ENCODE measurements around the gene GTF2A1. TPM values are rescaled to one million over a fixed set of nuclear protein-coding genes. Genes with fewer than 3 reads are reported as not detected.

Gene GTF2A1
- total RNA-seq, 1 donor from 2014 or later, result 63.1 TPM

DNA sequence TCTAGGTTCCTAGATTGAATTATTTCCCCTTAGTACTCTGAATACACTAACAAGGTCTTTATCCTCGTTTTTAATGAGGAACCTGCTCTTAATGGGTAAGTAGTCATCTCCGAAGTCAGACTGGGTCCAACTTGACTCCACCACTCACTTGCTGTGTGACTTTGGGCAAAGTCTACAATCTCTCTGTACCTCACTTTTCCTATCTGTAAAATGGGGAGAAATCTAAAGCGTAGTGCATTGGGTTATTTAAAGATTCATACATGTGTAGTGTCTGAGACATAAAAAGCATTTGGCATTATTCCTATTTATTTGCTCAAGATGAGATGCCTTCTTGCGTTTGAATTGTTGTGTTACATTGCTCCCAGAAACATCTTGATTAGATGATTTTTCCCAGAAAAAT lies 51.5 kb downstream of the GTF2A1 start:
- H3K27ac ChIP-seq, result no peak overlapping the region

DNA sequence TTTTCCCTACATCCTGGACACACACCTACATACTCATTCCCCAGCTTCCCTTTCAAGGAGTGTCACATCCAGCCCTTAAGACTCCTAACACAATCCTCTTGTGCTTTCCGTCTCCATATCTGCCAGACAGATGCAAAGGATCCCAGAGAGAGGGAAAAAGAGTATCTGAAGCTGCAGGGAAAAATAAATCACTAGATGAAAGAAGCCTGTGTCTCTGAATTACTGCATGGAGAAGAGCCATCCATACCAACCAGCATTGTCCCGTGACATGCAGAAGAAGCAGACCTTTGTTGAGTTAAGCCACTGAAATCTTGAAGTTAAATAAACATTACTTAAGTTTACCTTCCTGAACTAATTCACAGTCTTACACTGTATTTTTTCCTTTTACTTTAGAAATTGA lies 54.6 kb downstream of the GTF2A1 start:
- Histone ChIP-seq H3K9me3 (ENCODE audit: low read depth) (no peaks in the 10 kb centered on the region), H4K20me1 (ENCODE audit: low read depth) (no peaks in the 10 kb centered on the region), H3K79me2 (ENCODE audit: low read depth) (no peaks in the 10 kb centered on the region), H3F3A (ENCODE audit: low read depth) (peaks cover 3% of the 10 kb centered on the region), H3K4me2 (no peak overlapping the region), H3K27ac (no peak overlapping the region), H3K4me3 (no peak overlapping the region), H3K36me3 (no peaks in the 10 kb centered on the region), H3K9ac (no peak overlapping the region), H3K27me3 (no peaks in the 10 kb centered on the region), H2AFZ (replicated peaks) (no peak overlapping the region), H3K4me1 (peaks cover 4% of the 10 kb centered on the region)
- no peak for DNase-seq (ENCODE audit: low spot score)
- no peak overlapping the region for H3K4me3 Mint-ChIP-seq
- H3K9me3 Mint-ChIP-seq, result no peaks in the 10 kb centered on the region
- peaks cover 9% of the 10 kb centered on the region for H3K4me1 Mint-ChIP-seq
- no peak overlapping the region for H3K27ac Mint-ChIP-seq
- H3K36me3 Mint-ChIP-seq, result no peaks in the 10 kb centered on the region
- TF ChIP-seq EZH2 (IDR thresholded peaks at IDR 0.05) (no peak), EZH2phosphoT487 (IDR thresholded peaks at IDR 0.05) (no peak)
- TF ChIP-seq, protein P1, sequence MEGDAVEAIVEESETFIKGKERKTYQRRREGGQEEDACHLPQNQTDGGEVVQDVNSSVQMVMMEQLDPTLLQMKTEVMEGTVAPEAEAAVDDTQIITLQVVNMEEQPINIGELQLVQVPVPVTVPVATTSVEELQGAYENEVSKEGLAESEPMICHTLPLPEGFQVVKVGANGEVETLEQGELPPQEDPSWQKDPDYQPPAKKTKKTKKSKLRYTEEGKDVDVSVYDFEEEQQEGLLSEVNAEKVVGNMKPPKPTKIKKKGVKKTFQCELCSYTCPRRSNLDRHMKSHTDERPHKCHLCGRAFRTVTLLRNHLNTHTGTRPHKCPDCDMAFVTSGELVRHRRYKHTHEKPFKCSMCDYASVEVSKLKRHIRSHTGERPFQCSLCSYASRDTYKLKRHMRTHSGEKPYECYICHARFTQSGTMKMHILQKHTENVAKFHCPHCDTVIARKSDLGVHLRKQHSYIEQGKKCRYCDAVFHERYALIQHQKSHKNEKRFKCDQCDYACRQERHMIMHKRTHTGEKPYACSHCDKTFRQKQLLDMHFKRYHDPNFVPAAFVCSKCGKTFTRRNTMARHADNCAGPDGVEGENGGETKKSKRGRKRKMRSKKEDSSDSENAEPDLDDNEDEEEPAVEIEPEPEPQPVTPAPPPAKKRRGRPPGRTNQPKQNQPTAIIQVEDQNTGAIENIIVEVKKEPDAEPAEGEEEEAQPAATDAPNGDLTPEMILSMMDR (IDR thresholded peaks at IDR 0.05), result no peak
- H3K27me3 Mint-ChIP-seq (ENCODE audit: insufficient read depth, low read depth), result no peaks in the 10 kb centered on the region

More for the DNA sequence above, 51.5 kb downstream of the GTF2A1 start:
- H3K36me3 Mint-ChIP-seq, result no peaks in the 10 kb centered on the region
- Histone ChIP-seq H3K27me3 (no peaks in the 10 kb centered on the region), H3K4me3 (peak overlapping the region; percentile 44), H2AFZ (replicated peaks) (peak overlapping the region; percentile 48), H3K9ac (no peak overlapping the region), H3K9me3 (ENCODE audit: low read depth) (no peaks in the 10 kb centered on the region), H3K4me2 (peak overlapping the region; percentile 78), H3F3A (ENCODE audit: low read depth) (peaks cover 3% of the 10 kb centered on the region), H3K36me3 (no peaks in the 10 kb centered on the region), H4K20me1 (ENCODE audit: low read depth) (no peaks in the 10 kb centered on the region), H3K79me2 (ENCODE audit: low read depth) (no peaks in the 10 kb centered on the region), H3K4me1 (peaks cover 4% of the 10 kb centered on the region)
- H3K9me3 Mint-ChIP-seq, result no peaks in the 10 kb centered on the region
- H3K4me1 Mint-ChIP-seq, result peaks cover 9% of the 10 kb centered on the region
- TF ChIP-seq, protein P1 (IDR thresholded peaks at IDR 0.05), result no peak
- TF ChIP-seq EZH2 (IDR thresholded peaks at IDR 0.05) (no peak), EZH2phosphoT487 (IDR thresholded peaks at IDR 0.05) (no peak)
- H3K4me3 Mint-ChIP-seq, result peak overlapping the region; percentile 88
- DNase-seq (ENCODE audit: low spot score), result no peak
- peak overlapping the region; percentile 96 for H3K27ac Mint-ChIP-seq
- no peaks in the 10 kb centered on the region for H3K27me3 Mint-ChIP-seq (ENCODE audit: insufficient read depth, low read depth)

DNA sequence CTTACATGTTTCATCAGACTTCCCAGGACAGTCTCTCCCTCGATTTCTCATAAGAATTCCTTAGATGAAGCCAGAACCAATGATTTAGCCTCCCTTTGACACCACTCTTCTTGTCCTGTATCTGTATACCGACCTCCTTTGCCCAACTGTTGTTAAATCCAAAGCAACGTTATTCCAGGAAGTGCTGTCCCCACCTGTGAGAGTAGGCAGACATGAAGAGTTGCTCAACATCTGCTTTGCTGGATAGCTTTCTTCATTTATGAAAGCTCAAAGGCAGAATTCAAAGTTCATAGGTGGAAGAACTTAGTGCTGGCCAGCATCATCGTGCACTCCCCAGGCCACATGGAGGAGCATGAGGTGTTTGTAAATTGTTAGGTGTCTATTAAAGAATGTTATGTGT lies 55.6 kb downstream of the GTF2A1 start:
- Mint-ChIP-seq H3K4me1 (peaks cover 4% of the 10 kb centered on the region), H3K4me3 (no peak overlapping the region), H3K27me3 (ENCODE audit: insufficient read depth, low read depth) (no peaks in the 10 kb centered on the region), H3K27ac (no peak overlapping the region), H3K9me3 (no peaks in the 10 kb centered on the region), H3K36me3 (no peaks in the 10 kb centered on the region)
- no peaks in the 10 kb centered on the region for H3K27me3 ChIP-seq
- no peaks in the 10 kb centered on the region for H3K36me3 ChIP-seq
- H3K27ac ChIP-seq, result no peak overlapping the region
- TF ChIP-seq, protein P1 (IDR thresholded peaks at IDR 0.05), result no peak
- TF ChIP-seq EZH2phosphoT487 (IDR thresholded peaks at IDR 0.05), result no peak
- TF ChIP-seq EZH2 (IDR thresholded peaks at IDR 0.05), result no peak
- H2AFZ ChIP-seq (replicated peaks), result no peak overlapping the region
- H3K4me3 ChIP-seq, result no peak overlapping the region
- no peaks in the 10 kb centered on the region for H3K9me3 ChIP-seq (ENCODE audit: low read depth)
- H3F3A ChIP-seq (ENCODE audit: low read depth), result peaks cover under 1% of the 10 kb centered on the region
- H3K79me2 ChIP-seq (ENCODE audit: low read depth), result no peaks in the 10 kb centered on the region
- H3K4me2 ChIP-seq, result no peak overlapping the region
- H4K20me1 ChIP-seq (ENCODE audit: low read depth), result no peaks in the 10 kb centered on the region
- peaks cover 4% of the 10 kb centered on the region for H3K4me1 ChIP-seq
- no peak for DNase-seq (ENCODE audit: low spot score)
- H3K9ac ChIP-seq, result no peak overlapping the region

Measured in neural progenitor cell (in vitro differentiated cells).